GM19099 (cell line): ENCODE results near the gene SLC13A4.

Experiments used
- POLR2A ChIP-seq: IDR thresholded peaks from 3 replicates; pipeline ENCODE4 v1.6.1; 2011; ENCODE audit warnings: low read depth; ENCODE audit not compliant: insufficient read length; ENCODE audit errors: extremely low read depth

The SLC13A4 gene

GRCh38 chr7:135759532-135759931 lies 31.5 kb upstream of the SLC13A4 start:
- no peak for TF ChIP-seq POLR2A

- TF ChIP-seq POLR2A, result no peak
These were observed 30.5 kb upstream of the SLC13A4 start for GRCh38 chr7:135758531-135758932.

- TF ChIP-seq POLR2A, result no peak
These were observed 29.9 kb upstream of the SLC13A4 start for GRCh38 chr7:135757719-135758411.

- TF ChIP-seq POLR2A, result no peak
These were observed 28.2 kb upstream of the SLC13A4 start for GRCh38 chr7:135756191-135756590.

GRCh38 chr7:135755351-135755753 lies 27.4 kb upstream of the SLC13A4 start:
- TF ChIP-seq POLR2A, result no peak

- no peak for TF ChIP-seq POLR2A
These were observed 25.8 kb upstream of the SLC13A4 start for GRCh38 chr7:135753616-135754413.

- TF ChIP-seq POLR2A, result no peak
These were observed 20.8 kb upstream of the SLC13A4 start, which contains the start of gene FAM180A for GRCh38 chr7:135748770-135749169. FAM180A (minus strand) TSS chr7:135748813; CDS start chr7:135748580, 233 bp downstream.

GRCh38 chr7:135747366-135747765 lies 19.4 kb upstream of the SLC13A4 start:
- TF ChIP-seq POLR2A, result no peak

- no peak for TF ChIP-seq POLR2A
These were observed 17.8 kb upstream of the SLC13A4 start for GRCh38 chr7:135745703-135746312.

- TF ChIP-seq POLR2A, result no peak
These were observed 17.1 kb upstream of the SLC13A4 start for GRCh38 chr7:135744938-135745702.

- no peak for TF ChIP-seq POLR2A
These were observed 16.1 kb upstream of the SLC13A4 start for GRCh38 chr7:135743907-135744731.

- no peak for TF ChIP-seq POLR2A
These were observed 14.4 kb upstream of the SLC13A4 start for GRCh38 chr7:135742371-135742770.

- TF ChIP-seq POLR2A, result no peak
These were observed 13.9 kb upstream of the SLC13A4 start for GRCh38 chr7:135741905-135742304.

GRCh38 chr7:135740889-135741288 lies 12.9 kb upstream of the SLC13A4 start:
- TF ChIP-seq POLR2A, result no peak
